Peyer's patch (tissue), 4 donors: ENCODE results near the gene TRPV4.

Source experiments
- POLR2A ChIP-seq, 2 donors: fragments of 450-650 bp; IDR thresholded peaks; one replicate each; pipeline ENCODE4 v1.5.1; 2017; ENCODE audit warnings: antibody characterized with exemption in 2 of 2, mild to moderate bottlenecking in 2 of 2, moderate library complexity in 2 of 2
- TF ChIP-seq, protein P1 (sequence below), 6 experiments: fragments of 450-650 bp in 4 of 6; fragments of 200-600 bp in 2 of 6; sonication (generic) in 1 of 6; IDR thresholded peaks; one replicate each; pipeline ENCODE4 v1.5.1; 2017 to 2019; ENCODE audit warnings: antibody characterized with exemption in 6 of 6, mild to moderate bottlenecking in 3 of 6, moderate library complexity in 1 of 6

DNA sequence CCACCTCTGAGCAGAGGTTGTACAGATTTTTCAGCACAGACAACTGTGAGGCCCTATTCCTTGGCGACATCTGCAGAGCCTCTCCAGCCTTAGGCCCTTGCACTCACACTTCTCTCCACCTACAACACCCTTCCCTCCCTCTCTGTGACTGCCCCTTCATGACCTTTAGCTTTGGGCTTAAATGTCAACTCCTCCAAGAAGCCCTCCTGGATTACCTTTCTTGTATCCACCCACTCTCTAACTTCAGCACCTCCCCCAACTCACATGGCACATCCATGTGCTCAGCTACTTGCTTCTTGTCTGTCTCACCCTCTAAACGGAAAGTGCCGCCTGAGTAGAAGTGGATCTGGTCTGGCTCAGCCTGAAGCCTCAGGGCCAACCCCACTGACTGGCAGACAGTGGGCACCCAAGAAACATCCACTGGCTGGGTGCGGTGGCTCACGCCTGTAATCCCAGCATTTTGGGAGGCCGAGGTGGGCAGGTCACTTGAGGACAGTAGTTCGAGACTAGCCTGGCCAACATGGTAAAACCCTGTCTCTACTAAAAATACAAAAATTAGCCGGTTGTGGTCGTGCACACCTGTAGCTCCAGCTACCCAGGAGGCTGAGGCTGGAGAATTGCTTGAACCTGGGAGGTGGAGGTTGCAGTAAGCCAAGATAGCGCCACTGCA, 22.1 kb downstream of the TRPV4 start:
- TF ChIP-seq, protein P1, sequence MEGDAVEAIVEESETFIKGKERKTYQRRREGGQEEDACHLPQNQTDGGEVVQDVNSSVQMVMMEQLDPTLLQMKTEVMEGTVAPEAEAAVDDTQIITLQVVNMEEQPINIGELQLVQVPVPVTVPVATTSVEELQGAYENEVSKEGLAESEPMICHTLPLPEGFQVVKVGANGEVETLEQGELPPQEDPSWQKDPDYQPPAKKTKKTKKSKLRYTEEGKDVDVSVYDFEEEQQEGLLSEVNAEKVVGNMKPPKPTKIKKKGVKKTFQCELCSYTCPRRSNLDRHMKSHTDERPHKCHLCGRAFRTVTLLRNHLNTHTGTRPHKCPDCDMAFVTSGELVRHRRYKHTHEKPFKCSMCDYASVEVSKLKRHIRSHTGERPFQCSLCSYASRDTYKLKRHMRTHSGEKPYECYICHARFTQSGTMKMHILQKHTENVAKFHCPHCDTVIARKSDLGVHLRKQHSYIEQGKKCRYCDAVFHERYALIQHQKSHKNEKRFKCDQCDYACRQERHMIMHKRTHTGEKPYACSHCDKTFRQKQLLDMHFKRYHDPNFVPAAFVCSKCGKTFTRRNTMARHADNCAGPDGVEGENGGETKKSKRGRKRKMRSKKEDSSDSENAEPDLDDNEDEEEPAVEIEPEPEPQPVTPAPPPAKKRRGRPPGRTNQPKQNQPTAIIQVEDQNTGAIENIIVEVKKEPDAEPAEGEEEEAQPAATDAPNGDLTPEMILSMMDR (IDR thresholded peaks at IDR 0.05) = no peak
- TF ChIP-seq POLR2A (IDR thresholded peaks at IDR 0.05) = no peak
